MG63 (cell line): ENCODE data around the gene SFXN5. TPM values are rescaled to one million over a fixed set of nuclear protein-coding genes. Genes with fewer than 3 reads are reported as not detected.
A peak's percentile ranks its signal among the peaks of the same experiment; 100 is the strongest.
"Not testable (repeated sequence)": the region's sequence is repeated elsewhere in the genome, so short reads cannot be mapped to it uniquely, and the experiment has no call there.

Experiments used
- DNase-seq: peaks from one replicate; pipeline ENCODE4 v3.0.0-alpha.2; 2020
- H3K27me3 ChIP-seq: fragments of 250-450 bp; sonication (Bioruptor Pico); 2 replicates; pipeline ENCODE4 v1.5.1; 2020; ENCODE audit warnings: mild to moderate bottlenecking, moderate library complexity
- H3K36me3 ChIP-seq: fragments of 250-450 bp; sonication (Bioruptor Pico); 2 replicates; pipeline ENCODE4 v1.5.1; 2020; ENCODE audit warnings: mild to moderate bottlenecking, moderate library complexity
- H3K4me3 ChIP-seq: fragments of 250-450 bp; sonication (Bioruptor Pico); 2 replicates; pipeline ENCODE4 v1.5.1; 2020; ENCODE audit warnings: mild to moderate bottlenecking, moderate library complexity
- H3K9me3 ChIP-seq: fragments of 250-450 bp; sonication (Bioruptor Pico); 2 replicates; pipeline ENCODE4 v1.5.1; 2020; ENCODE audit warnings: mild to moderate bottlenecking, moderate library complexity
- total RNA-seq: library from RNA; depleted of rRNA; stranded (reverse); fragments of >200 nt; shearing (Covaris generic); gene quantifications from 2 replicates; pipeline ENCODE4 v1.2.3, GENCODE V29; 2014; ENCODE audit warnings: low replicate concordance

Gene SFXN5
- total RNA-seq, 1 experiment from 2014 or later = 2.4 TPM

DNA sequence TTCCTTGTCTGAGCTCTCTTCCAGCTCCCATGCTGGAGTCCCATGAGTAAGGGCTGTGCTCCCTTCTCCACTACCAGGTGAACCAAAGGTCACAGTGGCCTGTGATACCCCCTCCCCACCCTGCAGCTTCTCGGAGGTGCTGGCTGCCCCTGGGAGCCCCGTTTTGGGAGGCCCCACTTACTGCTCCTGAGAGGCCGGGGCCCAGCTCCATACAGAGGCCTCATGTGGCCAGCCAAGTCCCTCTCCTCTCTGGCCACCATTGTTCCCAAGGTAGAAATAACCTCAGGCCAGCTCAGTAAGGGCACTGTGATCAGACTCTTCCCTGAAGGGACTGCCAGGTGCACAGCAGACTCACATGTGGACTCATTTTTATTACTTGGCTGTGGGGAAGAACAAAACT is 35.3 kb upstream of the SFXN5 start:
- Histone ChIP-seq H3K36me3 (peaks cover 19% of the 10 kb centered on the region), H3K9me3 (no peaks in the 10 kb centered on the region), H3K4me3 (no peak overlapping the region), H3K27me3 (no peaks in the 10 kb centered on the region)
- DNase-seq = no peak

DNA sequence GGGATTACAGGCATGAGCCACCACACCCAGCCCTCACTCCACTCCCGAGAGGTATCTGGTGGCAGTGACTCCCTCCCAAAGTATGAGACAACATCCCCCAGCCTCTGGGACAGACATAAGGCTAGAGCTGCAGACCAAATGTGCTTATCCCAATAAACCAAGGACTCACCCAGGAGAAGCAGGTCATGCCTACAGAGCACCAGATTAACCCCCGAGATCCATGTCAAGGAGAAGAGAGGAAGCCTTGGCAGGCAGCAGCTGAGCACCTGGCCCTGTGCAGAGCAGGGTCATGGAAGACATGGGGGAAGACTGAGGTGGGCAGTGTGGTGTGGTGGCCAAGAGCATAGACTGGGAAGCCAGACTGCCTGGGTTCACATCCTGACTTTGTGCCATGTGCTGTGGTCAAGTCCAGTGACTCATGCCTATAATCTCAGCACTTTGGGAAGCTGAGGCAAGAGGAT is 34.0 kb upstream of the SFXN5 start:
- Histone ChIP-seq H3K36me3 (peaks cover 16% of the 10 kb centered on the region), H3K27me3 (no peaks in the 10 kb centered on the region), H3K4me3 (no peak overlapping the region), H3K9me3 (no peaks in the 10 kb centered on the region)
- peak; percentile 48 for DNase-seq

DNA sequence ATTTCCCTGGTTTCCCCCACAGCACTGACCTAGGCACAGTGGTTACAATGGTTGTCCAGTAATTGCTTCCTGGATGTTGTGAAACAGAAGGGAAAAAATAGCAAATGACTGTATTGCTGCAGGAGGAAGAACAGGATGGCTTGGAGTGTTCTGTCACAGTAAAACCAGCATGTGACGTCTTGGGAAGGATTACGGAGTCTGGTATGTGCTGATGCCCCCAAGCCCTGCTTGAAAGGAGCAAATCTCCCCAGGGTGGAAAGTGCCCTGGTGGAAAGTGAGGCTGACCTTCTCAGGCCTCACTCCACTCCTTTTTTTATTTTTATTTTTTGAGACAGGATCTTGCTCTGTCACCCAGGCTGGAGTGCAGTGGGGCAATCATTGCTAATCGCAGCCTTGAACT is 33.4 kb upstream of the SFXN5 start:
- DNase-seq = no peak
- H3K36me3 ChIP-seq = peaks cover 16% of the 10 kb centered on the region

DNA sequence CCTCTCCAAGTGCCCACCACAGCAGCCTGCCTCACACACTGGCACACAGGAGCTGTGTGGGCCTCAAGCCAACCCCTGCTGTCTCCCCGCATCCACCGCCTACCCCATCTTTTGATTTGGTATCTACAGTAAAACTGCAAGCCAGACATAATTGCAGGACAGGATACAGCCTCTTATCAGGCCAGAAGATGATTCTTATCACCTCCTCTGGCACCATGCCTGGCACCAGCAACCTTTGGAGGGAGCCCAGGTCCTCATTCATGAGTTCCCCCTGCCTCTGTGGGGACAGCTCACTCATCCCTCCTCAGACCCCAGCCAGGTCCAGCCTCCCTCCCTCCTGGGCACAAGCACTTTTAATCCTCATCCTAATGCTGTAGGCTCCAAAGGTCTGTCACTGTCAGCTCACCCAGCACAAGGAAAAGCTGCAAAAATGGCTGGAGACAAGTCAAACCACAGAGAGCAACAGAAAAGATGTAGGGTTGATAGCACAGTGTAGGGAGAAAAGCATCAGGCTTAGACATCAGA is 31.6 kb upstream of the SFXN5 start:
- Histone ChIP-seq H3K27me3 (no peaks in the 10 kb centered on the region), H3K36me3 (peaks cover 16% of the 10 kb centered on the region), H3K9me3 (no peaks in the 10 kb centered on the region), H3K4me3 (no peak overlapping the region)
- no peak for DNase-seq

More for the DNA sequence above, 33.4 kb upstream of the SFXN5 start:
- H3K27me3 ChIP-seq = no peaks in the 10 kb centered on the region
- no peaks in the 10 kb centered on the region for H3K9me3 ChIP-seq
- H3K4me3 ChIP-seq = no peak overlapping the region

DNA sequence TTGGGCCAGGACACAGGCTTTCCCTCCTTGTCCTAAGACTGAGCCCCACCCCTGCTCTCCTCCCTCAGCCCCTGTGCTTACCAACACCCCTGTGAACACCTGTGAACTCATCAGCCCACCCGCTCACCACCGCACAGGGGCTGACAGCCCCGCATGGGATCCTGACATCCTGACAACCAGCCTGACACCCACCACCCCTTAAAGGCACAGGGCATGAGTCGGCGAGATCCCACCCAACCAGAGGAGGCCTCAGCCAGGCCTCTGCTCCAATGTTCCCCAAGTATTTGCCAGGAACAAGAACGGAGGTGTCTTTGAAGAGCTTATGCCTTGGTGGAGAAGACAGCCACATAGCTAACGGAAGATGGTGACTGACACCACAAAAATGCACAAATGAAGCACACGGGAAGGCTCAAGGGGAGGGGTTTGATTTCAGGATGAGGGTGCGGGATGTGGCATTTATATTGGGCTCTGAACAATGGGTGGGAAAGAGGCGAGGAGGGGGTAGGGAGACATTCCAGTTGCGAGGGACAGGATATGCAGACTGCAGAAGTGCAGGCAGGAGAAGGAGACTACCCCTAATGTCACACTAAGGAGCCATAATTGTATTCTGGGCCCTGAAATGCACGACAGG is 30.2 kb upstream of the SFXN5 start:
- H3K9me3 ChIP-seq = no peaks in the 10 kb centered on the region
- H3K36me3 ChIP-seq = peaks cover 16% of the 10 kb centered on the region
- no peaks in the 10 kb centered on the region for H3K27me3 ChIP-seq
- no peak overlapping the region for H3K4me3 ChIP-seq
- DNase-seq = no peak

DNA sequence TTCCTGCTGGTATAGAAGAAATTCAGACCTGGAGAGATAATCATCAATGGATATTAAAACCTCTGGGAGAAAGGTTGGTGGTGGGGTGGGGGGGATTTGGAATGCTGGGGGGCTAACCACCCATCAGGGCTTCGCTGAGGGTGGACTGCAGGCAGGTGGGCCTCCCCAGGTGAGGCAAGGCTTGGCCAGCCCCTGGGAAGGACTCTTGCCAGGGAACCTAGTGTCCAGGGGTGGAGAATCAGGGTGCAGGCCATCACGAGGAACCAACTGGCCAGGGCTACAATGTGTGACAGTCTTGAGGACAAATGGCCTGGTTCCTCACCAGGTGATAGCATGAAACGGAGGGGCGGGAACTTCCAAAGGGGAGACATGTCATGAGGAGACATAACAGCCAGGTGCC is 29.4 kb upstream of the SFXN5 start:
- no peaks in the 10 kb centered on the region for H3K27me3 ChIP-seq
- no peak for DNase-seq
- H3K9me3 ChIP-seq = no peaks in the 10 kb centered on the region
- peaks cover 11% of the 10 kb centered on the region for H3K36me3 ChIP-seq
- H3K4me3 ChIP-seq = no peak overlapping the region

DNA sequence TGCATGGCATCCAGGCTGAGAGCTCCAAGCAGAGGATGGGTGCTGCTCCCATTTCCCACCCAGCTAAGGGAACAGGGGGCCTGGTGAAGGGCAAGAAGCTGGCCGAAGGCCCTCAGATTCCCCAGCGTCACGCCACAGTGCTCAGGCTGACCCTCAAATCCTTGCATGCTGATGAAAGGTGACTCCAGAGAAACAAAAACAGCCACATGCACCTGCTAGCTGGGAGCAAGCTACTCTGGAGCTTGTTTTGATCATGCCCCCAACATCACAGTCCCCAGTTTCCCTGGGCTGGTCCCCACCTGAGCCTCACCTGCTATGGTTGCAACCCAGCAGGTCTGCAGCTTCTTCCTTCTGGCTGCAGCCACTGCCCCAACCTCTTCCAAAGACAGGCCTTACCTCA is 28.0 kb upstream of the SFXN5 start:
- H3K4me3 ChIP-seq = no peak overlapping the region
- no peak for DNase-seq
- no peaks in the 10 kb centered on the region for H3K9me3 ChIP-seq
- no peaks in the 10 kb centered on the region for H3K27me3 ChIP-seq
- peaks cover 8% of the 10 kb centered on the region for H3K36me3 ChIP-seq

DNA sequence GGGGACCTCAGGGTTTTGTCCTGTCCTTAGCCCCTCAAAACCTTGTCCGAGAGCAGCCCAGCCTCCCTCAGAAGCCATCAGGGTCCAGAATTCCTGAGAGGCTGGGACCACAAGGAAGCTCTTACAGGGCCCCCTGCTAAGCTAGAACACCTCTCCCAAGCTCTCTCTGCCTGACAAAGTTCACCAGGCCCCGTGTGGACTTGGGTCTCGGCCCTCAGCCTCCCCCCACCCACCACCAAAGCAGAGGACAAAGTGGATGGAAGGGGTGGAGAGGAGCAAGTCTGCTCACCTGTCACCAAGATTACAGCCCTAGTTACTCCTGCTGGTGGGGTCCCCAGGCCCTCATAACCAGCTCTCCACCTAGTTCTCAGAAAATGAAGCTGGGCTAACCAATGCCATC is 24.4 kb upstream of the SFXN5 start:
- DNase-seq = no peak
- Histone ChIP-seq H3K9me3 (no peaks in the 10 kb centered on the region), H3K4me3 (no peak overlapping the region), H3K27me3 (no peaks in the 10 kb centered on the region), H3K36me3 (no peaks in the 10 kb centered on the region)

DNA sequence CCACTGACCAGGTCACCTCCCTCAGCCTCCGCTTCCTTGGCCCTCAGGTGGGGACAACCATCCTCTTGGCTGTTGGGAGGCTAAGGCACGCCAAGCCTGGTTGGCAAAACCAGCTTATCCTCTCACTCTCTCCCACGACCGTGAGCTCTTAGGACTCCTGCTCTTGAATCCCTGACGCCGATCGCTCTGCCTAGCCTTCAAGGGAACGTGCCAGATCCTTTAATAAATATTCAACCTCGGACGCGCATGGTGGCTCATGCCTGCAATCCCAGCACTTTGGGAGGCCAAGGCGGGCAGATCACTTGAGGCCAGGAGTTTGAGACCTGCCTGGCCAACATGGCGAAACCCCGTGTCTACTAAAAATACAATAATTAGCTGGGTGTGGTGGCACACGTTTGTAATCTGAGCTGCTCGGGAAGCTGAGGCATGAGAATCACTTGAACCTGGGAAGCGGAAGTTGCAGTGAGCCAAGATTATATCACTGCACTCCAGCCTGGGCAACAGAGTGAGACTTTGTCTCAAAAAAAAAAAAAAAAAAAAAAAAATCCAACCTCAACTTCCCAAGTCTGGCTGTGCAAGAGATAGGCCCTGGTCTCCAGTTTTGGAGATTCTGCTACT is 22.2 kb upstream of the SFXN5 start:
- DNase-seq, H3K27me3 ChIP-seq, H3K36me3 ChIP-seq, H3K9me3 ChIP-seq, H3K4me3 ChIP-seq: not testable (repeated sequence)

DNA sequence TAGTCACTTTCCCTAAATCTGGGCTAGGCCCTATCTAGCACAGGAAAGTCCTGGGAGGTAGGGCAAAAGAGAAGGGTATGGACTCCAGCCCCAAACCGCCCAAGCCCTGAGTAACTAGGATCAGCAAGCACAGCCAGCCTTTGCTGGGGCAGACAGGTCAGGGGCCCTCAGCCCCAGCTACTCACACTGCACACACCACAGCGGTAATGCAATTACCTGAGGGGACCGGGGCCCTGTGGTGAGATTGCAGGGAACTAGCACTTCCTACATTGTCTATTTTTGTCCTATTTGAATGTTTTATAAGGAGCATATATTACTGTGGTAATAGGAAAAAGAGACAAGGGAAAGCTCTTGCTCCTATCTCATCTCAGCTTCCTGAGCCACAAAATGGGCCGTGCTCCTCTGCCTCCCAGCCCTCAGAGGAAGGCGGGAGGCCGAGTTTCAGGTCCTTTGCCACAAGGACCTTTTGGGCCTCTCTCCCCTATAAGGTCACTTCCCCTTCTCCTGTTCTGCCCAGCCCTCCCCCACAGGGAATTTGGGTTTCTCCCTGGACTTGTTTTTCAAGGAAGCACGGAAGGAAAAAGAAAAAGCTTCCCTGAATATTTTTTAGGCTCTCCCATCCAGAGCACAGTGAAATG is 20.8 kb upstream of the SFXN5 start:
- no peak for DNase-seq
- Histone ChIP-seq H3K36me3 (peaks cover 20% of the 10 kb centered on the region), H3K9me3 (no peaks in the 10 kb centered on the region), H3K27me3 (no peaks in the 10 kb centered on the region), H3K4me3 (no peak overlapping the region)

DNA sequence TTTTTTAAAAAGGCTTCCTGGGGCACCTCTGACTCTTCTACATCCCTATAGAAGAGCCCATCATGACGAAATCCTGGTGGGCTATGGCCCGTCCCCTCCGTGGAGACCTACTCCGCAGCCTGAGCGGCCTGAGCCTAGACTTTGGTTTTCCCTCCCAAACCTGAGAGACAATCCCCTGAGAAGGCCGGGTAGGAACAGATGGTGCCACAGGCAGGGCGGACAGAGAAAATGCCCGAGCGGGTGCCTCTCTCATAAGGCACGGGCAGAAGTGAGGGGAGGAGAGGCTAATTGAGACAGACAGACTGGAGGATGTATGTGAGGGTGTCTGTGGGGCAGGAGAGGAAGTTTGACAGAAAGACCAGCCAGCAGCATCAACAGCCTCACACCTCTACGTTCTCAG is 20.2 kb upstream of the SFXN5 start:
- peaks cover 21% of the 10 kb centered on the region for H3K36me3 ChIP-seq
- no peak overlapping the region for H3K4me3 ChIP-seq
- no peaks in the 10 kb centered on the region for H3K27me3 ChIP-seq
- no peaks in the 10 kb centered on the region for H3K9me3 ChIP-seq
- no peak for DNase-seq

DNA sequence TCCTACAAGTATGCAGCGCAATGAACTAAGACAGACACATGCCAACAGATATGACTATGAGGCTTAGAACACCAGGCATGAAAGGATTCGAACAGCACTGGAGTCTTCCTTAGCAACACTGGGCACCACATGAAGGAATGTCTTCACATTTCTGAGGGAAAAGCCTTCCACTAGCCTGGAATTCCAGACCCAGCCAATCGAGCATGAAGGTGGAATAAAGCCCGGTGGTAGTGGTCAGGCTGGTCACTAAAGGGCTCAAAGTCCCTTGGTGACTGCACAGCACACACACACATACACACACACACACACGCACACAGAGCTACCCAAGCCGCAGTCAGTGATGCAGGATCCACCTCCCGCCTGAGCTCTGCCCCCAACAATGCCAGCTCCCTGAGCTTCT is 19.7 kb upstream of the SFXN5 start:
- Histone ChIP-seq H3K36me3 (peaks cover 26% of the 10 kb centered on the region), H3K27me3 (no peaks in the 10 kb centered on the region), H3K4me3 (no peak overlapping the region), H3K9me3 (no peaks in the 10 kb centered on the region)
- DNase-seq = peak; percentile 8

DNA sequence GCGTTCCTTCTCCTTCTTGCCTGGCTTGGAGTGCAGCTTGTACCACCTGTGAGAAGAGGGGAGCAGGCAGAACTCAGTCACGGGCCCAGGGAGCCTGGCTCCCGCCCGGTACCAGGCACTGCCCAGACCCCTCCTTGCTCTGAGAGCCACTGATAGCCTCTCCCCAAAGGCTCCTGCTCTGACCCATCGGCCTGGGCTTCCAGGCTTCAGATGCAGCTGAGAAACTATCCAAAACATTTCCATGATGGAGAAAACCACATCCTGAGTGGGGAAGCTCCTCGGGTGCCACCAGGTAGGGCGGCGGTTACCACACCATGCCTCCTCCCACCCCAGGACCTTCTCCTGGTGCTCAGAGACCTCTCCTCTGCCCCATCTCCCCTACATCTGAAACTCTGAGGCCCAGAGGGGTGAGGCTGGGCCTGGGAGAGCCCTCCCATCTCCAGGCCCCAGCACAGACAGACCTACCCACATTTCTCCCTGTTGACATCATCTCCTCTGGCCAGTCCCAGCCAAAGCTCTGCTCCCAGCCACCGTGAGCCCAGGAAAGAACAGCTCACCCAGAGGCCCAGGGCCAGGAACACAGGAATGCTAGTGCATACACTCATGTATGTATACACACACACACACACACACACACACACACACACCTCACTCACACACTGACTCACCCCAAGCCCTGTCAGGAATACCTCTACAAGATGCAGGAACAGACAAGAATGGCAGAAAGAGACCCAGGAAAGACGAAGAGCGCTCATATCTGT is 17.9 kb upstream of the SFXN5 start:
- DNase-seq = peak; percentile 99
- no peaks in the 10 kb centered on the region for H3K9me3 ChIP-seq
- H3K36me3 ChIP-seq = peaks cover 33% of the 10 kb centered on the region
- no peak overlapping the region for H3K4me3 ChIP-seq
- H3K27me3 ChIP-seq = no peaks in the 10 kb centered on the region

DNA sequence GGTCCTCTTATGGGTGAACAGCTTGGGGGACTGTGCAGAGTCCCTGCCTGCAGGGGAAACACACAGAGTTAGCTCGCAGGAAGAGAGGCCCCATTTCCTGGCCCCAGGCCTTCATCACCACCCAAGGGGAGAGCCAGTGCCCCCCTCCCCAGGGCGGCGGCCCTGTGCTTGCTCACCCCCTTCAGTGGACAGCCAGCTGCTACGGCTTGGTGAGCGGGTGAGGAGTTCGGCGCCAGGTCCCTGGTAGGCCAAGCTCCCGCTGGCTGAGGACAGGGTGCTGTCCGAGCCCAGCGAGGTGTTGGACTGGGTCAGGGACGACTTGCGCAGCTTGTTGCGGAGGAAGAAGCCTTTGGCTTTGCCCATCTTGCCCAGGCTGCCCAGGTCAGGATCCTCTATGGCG is 17.2 kb upstream of the SFXN5 start:
- H3K27me3 ChIP-seq = no peaks in the 10 kb centered on the region
- no peak for DNase-seq
- no peaks in the 10 kb centered on the region for H3K9me3 ChIP-seq
- H3K4me3 ChIP-seq = no peak overlapping the region
- peaks cover 39% of the 10 kb centered on the region for H3K36me3 ChIP-seq

DNA sequence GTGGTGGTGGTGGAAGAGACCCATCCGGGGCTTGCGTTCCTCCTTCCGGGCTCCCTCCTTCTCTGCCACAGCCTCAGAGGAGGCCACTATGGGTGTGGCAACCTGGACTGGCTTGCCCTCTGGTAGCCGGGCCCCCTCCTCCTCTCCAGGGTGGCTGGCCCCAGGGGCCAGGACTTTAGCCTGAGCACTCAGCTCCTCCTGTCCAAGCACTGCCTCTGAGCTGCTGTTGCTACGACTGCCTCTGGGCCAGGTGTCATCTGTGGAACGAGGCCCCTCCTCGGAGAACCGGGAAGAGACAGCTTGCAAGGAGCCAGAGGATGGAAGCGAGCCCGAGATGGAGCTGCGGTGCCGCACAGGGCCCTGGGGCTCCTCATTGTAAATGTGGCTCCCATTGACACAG is 16.7 kb upstream of the SFXN5 start:
- Histone ChIP-seq H3K27me3 (no peaks in the 10 kb centered on the region), H3K36me3 (peaks cover 39% of the 10 kb centered on the region), H3K9me3 (no peaks in the 10 kb centered on the region), H3K4me3 (no peak overlapping the region)
- no peak for DNase-seq

DNA sequence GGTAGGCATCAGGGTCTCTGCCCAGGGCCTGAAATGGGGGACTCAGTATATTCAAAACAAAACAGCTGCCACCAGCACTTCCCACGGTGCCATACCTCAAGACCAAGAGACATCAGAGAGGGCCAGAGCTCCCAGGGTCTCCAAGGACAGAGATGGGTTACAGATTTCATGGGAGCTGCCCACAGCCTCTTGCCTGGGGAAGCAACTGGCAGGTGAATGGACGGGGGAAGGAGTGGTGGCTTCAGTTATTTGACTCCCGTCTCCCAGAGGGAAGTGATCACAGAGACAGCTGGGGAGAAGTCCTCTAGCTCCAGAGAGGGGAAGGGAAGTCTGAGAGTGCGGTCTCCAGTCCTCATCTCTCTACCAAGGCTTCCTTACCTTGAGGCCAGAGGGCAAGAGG is 15.8 kb upstream of the SFXN5 start:
- Histone ChIP-seq H3K27me3 (no peaks in the 10 kb centered on the region), H3K36me3 (peaks cover 39% of the 10 kb centered on the region), H3K4me3 (no peak overlapping the region), H3K9me3 (no peaks in the 10 kb centered on the region)
- DNase-seq = no peak

DNA sequence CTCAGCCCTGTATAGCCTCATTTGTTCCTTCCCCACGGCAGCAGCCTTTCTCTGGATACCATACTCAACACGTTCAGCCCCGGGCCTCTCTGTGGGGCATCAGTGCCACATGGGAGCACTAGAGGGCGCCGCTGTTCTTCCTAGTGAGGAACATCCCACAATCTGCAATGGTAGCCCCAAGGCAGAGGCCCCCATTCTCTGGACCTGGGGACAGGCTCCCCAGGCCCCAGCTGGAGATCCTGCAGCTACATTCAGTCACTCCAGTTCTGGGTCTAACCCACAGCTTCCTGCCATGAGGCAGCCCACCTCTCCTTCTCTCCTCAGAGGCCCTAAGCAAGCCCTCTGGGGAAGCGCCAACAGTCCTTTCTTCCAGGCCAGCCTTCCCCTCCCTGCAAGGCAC is 14.2 kb upstream of the SFXN5 start:
- peak; percentile 66 for DNase-seq
- no peaks in the 10 kb centered on the region for H3K27me3 ChIP-seq
- H3K4me3 ChIP-seq = no peak overlapping the region
- H3K9me3 ChIP-seq = no peaks in the 10 kb centered on the region
- peaks cover 39% of the 10 kb centered on the region for H3K36me3 ChIP-seq
